ENCODE measurements around the gene ASTN2. TPM values are rescaled to one million over a fixed set of nuclear protein-coding genes. Genes with fewer than 3 reads are reported as not detected.

The ASTN2 gene
- total RNA-seq, 1 donor: 3.1 TPM

DNA sequence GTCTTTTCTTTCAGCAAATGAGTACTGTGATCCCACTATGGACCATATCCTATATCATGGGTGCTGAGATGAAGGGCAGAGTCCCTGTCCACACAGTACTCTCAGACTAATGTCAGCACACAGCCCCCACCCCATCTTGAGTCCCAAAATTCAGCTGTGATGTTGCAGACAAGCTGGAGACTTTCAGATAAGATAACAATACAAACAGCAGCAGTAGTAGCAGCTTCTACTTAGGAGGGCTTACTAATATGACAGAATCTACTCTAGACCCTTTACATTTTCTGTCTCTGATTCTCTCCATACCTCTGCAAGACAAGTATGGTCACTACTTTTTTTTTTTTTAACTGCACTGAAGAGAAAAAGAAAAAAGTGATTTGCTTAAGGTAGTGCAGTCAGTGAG lies 856.8 kb downstream of the ASTN2 start:
- H3K4me3 ChIP-seq (ENCODE audit: low read length): no peak overlapping the region
- no peaks in the 10 kb centered on the region for H3K9me3 ChIP-seq (ENCODE audit: low read depth, low read length)
- no peaks in the 10 kb centered on the region for H3K4me1 ChIP-seq (ENCODE audit: insufficient read depth, low read length)
- no peaks in the 10 kb centered on the region for H3K27me3 ChIP-seq (ENCODE audit: insufficient read depth, low read length)

DNA sequence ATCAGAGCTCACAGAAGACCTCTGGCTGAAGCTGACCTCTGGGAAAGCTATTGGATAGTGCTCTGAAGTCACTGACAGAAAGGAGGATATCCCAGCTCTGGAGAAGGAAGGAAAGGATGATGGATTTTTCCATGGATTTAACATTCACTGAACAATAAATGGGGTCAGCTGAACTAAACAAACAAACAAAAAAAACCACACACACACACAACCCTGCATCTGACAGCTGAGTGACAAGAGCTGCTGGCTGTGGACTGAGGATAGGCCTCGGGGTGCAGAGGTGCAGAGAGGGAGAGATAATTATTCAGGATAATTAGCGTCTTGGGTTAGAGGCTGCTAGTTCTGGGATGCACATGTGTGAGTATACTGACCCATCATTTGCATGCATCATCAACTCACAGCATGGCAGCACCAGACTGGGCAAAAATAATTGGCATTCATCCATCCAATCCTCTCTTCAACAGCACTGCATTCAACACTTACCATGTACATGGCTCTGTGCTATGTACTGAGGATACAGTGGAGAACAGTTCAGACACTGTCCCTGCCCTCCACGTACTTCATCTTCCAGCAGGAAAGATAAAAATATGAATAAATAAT lies 859.2 kb downstream of the ASTN2 start:
- no peaks in the 10 kb centered on the region for H3K27me3 ChIP-seq (ENCODE audit: insufficient read depth, low read length)
- H3K4me1 ChIP-seq (ENCODE audit: insufficient read depth, low read length): no peaks in the 10 kb centered on the region
- H3K9me3 ChIP-seq (ENCODE audit: low read depth, low read length): no peaks in the 10 kb centered on the region
- no peak overlapping the region for H3K4me3 ChIP-seq (ENCODE audit: low read length)

DNA sequence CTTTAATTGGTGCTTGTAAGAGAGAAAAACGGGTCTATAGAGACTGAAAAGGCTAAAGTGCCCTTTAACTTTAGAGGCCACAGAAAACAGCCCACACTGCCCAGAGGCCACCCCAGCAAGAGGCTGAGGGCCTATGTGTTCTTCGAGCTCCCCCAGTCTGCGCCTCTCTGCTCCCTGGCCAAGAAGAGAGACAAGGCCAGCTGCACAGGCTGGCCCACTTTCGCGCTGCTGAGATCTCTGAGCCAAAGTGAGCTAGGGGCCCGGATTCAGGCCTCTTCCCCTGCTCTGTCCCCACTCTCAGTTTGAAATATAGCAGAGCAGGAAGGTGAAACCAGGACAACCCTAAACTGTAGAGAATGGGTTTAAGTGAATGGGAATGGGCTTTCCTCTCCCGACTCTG lies 859.7 kb downstream of the ASTN2 start:
- H3K27me3 ChIP-seq (ENCODE audit: insufficient read depth, low read length): no peaks in the 10 kb centered on the region
- no peaks in the 10 kb centered on the region for H3K4me1 ChIP-seq (ENCODE audit: insufficient read depth, low read length)
- H3K9me3 ChIP-seq (ENCODE audit: low read depth, low read length): no peaks in the 10 kb centered on the region
- H3K4me3 ChIP-seq (ENCODE audit: low read length): no peak overlapping the region

DNA sequence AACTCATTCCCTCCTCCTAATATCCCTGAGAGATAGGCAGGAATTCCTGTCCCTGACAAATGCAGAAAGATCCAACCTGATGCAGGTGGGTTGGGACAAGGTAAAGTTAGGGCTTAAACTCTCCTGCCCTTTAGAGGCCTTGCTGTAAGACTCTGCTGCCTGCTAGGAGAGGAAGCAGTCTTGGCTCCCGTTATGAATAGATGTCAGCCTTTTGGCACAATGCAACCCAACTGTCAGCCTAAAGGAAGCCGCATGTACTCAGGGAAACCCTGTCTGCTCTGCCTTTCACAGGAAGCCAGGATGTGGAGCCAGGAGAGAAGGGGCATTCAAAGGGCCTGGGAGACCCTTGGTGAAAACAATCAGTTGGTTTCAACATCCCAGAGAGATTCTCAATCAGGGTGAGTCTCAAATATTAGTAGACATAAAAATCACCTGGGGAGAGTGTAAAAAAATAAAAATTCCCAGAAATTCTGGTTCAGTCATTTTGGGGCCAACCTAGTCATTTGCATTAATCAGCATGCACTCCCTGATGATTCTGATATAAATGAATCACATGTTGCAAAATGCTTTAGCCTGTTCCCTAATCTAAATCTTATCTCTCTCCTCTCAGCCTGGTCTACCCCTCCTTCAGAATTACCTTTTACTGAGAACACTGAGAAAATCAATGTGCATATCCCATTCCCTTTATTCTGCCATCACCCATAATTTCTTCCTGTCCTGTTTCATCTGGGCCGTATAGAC lies 864.0 kb downstream of the ASTN2 start:
- Histone ChIP-seq H3K4me3 (ENCODE audit: low read length) (no peak overlapping the region), H3K9me3 (ENCODE audit: low read depth, low read length) (no peaks in the 10 kb centered on the region), H3K4me1 (ENCODE audit: insufficient read depth, low read length) (peaks cover 20% of the 10 kb centered on the region), H3K27me3 (ENCODE audit: insufficient read depth, low read length) (no peaks in the 10 kb centered on the region)

DNA sequence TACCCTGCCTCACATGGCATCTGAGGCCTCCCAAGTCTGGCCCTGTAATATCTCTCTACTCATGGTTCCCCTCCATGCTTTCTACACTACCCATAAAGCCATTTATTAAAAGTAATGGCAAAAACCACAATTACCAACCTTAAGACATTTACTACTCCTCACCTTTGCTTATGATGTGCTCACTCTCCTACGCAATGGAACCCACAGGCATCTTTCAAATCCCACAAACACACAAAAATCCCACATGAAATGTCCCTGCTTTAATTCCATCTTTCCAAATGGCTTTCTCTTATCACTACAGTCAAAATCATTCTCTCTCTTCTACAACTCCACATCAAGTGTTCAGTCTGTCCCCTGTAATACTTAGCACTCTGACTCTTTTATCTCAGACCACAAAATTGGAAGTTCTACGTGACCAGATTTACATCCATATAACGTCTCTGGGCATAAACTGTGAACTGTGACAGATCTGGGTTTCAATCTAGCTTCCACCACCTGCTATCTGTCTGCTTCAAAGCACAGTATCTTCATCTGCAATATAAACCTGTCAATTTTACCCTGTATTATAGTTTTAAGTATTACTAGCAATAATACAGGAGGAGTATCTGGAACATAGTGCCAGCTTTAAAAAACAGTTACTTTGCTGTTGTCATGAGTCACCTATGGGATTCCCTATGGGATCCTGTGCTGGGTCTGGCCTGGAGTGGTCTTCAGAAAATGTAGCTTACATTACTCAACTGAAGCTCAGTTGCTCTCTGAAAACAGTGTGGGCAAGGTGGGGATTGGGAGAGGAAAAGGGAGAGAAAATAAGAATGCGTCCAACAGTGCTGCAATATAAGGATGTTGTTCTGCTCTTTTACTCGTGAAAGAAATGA lies 864.8 kb downstream of the ASTN2 start:
- no peak overlapping the region for H3K4me3 ChIP-seq (ENCODE audit: low read length)
- no peaks in the 10 kb centered on the region for H3K9me3 ChIP-seq (ENCODE audit: low read depth, low read length)
- peaks cover 27% of the 10 kb centered on the region for H3K4me1 ChIP-seq (ENCODE audit: insufficient read depth, low read length)
- no peaks in the 10 kb centered on the region for H3K27me3 ChIP-seq (ENCODE audit: insufficient read depth, low read length)

DNA sequence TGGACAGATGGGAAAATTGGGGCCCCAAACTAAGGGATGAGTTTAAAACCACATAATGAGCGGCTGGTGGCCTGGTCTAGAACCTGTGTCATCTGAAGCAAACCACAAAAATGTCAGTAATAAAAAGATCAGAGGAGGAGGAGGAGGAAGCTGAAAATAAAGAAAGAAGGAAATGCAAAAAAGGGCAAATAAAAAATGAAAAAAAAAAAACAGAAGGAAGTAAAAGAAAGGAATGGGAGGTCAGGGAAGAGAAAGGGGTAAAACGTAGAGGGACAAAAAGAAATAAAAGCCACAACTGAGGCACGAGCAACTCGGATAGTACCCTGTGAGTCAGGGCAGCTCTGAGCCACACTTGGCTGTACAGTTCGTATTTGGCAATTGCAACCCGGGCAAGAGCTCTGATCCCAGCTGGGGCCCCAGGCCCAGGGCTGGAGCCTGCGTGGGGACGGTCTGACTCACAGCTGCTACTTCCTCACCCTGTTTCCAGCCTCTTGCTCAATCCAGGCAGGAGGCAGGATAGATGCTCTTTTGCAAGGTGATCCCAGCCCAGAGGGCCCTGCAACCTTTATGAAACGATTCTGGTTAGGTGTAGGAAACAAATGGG lies 865.7 kb downstream of the ASTN2 start:
- Histone ChIP-seq H3K4me1 (ENCODE audit: insufficient read depth, low read length) (peaks cover 32% of the 10 kb centered on the region), H3K27me3 (ENCODE audit: insufficient read depth, low read length) (no peaks in the 10 kb centered on the region), H3K4me3 (ENCODE audit: low read length) (no peak overlapping the region), H3K9me3 (ENCODE audit: low read depth, low read length) (no peaks in the 10 kb centered on the region)

DNA sequence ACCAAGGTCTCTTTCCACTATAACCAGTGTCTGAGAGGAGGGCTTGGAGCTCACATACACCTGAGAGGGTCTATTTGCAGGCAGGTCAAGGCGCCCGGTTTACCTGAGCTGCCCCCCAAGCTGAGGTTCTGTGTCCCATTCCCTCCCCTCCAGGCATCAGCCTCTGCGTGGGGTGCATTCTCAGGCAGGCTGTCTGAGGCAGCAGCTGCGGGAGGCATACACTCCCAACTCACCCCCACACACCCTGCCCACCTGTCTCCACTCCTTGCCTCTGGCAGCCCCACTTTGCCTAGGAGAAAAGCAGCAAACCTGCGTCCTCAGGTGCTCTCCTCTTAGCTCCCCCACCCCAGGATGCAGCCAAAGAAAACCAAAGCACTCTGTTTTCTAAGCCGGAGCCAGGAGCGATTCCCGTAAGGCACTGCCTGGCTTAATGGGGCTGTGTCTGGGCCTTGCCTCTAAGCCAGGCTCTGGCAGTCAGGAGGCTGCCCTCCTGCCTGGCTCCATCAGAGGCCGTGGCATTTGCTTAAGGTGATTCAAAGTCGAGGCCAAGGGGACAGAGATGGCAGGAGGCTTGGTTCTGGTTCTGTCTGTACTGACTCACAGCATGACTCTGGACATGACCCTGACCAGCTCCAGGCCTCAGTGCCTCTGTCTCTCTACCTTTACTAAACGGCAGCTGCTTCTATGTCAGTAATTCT lies 867.0 kb downstream of the ASTN2 start:
- peaks cover 32% of the 10 kb centered on the region for H3K4me1 ChIP-seq (ENCODE audit: insufficient read depth, low read length)
- no peaks in the 10 kb centered on the region for H3K27me3 ChIP-seq (ENCODE audit: insufficient read depth, low read length)
- H3K9me3 ChIP-seq (ENCODE audit: low read depth, low read length): no peaks in the 10 kb centered on the region
- no peak overlapping the region for H3K4me3 ChIP-seq (ENCODE audit: low read length)

DNA sequence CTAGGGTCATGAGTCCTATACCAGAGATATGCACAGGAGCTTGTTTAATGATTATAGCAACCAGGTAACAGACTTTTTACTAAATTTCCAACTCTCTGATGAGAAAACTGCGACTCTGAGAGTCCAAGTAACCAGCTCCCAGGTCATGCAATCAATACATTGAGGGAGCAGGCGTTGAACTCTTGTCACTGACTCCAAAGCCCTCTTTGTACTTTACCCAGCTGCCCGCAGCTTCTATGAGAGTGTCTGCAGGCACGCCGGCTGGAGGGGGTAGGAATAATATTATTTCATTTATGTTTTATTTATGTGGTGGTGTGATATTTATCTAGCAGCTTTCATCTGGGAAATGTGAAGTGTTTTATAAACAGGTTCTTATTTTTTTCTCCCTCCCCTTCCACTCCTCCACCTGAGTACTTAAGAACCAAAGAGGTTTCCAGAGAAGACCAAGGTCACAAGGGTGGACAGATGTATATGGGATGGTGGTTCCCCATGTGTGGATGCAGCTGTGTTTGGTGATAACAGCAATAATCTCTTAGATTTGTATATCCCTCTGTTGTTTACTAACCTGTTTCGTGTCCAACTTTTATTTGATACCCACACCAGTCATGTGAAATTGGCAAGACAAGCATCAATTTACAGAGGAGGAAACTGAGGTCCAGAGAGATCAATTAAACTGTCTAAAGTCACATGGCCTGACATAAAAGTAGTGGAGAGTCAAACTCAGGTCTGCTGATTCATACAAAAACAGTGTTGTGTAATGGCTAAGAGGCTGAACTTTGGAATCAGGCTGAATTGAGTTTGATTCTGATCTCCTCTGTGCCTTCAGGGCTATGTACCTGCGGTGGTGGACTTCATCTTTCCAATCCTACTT lies 867.9 kb downstream of the ASTN2 start:
- no peaks in the 10 kb centered on the region for H3K9me3 ChIP-seq (ENCODE audit: low read depth, low read length)
- no peaks in the 10 kb centered on the region for H3K27me3 ChIP-seq (ENCODE audit: insufficient read depth, low read length)
- no peak overlapping the region for H3K4me3 ChIP-seq (ENCODE audit: low read length)
- peaks cover 32% of the 10 kb centered on the region for H3K4me1 ChIP-seq (ENCODE audit: insufficient read depth, low read length)

DNA sequence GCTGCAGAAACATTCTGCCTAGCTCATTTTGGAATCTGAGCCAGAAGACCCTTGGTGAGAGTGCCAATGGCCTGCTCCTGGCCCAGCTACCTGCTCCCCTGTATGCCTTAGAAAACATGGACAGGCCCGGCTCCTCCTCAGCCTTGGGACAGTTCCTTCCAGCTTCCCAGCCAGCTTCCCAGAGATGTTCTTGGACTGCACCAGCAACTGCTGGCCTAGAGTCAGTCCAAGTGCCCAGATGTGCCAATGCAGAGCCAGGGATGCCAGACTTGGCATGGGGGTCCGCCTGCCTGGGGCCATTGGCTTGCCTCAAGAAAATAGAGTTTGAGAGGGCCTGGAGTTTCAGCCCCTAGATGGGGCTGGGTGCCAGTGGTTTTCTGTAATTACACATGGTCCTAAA lies 870.0 kb downstream of the ASTN2 start:
- peaks cover 32% of the 10 kb centered on the region for H3K4me1 ChIP-seq (ENCODE audit: insufficient read depth, low read length)
- H3K9me3 ChIP-seq (ENCODE audit: low read depth, low read length): no peaks in the 10 kb centered on the region

DNA sequence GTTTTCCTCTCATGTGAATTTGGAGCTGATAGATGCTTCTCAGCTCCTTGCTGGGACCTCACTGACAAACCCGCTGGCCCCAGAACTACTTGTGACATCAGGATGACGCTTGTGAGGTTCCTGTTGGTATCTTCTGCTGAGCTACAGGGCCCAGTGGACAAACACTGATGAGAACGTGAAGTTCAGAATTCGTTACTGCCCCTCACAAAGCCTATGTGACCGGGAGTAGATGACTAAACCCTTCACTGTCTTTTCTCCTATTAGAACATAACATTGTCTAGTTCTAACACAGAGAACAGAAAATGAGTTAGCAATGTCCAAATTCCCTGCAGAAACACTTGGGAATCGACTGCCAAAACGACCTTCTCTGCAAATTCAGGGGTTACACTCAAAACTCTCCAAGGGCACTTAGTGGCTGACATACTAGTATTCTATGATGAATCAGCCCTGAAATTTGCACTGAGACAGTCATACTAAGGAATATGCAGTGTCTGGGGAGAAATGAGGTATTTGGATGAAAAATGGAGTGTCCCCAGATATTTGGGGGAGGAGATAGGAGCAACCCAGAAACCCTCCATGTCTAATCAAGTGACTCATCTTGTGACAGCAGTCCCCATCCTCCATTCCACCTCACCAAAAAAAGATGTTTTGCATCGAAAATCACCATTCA lies 871.0 kb downstream of the ASTN2 start:
- Histone ChIP-seq H3K4me3 (ENCODE audit: low read length) (no peak overlapping the region), H3K4me1 (ENCODE audit: insufficient read depth, low read length) (peaks cover 23% of the 10 kb centered on the region), H3K9me3 (ENCODE audit: low read depth, low read length) (no peaks in the 10 kb centered on the region), H3K27me3 (ENCODE audit: insufficient read depth, low read length) (no peaks in the 10 kb centered on the region)

More for the DNA sequence above, 870.0 kb downstream of the ASTN2 start:
- Histone ChIP-seq H3K4me3 (ENCODE audit: low read length) (no peak overlapping the region), H3K27me3 (ENCODE audit: insufficient read depth, low read length) (no peaks in the 10 kb centered on the region)

DNA sequence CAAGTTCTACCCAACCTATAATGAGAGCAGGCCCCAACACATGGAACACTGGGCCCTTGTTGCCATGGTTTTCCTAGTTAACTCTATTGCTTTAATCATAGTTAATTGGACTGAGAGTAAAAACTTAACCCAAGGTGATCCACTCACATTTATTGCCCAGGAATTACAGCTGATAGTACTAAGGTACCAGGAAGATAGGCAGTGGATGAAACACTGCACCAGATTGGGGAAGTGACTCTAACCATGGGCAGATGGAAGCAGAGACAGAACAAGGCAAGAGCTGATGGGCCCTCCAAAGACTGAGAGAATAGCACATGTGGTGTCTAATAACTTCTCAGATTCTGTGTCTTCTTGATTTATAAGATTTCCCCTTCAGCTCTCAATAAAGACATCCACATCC lies 873.5 kb downstream of the ASTN2 start:
- H3K4me1 ChIP-seq (ENCODE audit: insufficient read depth, low read length): peaks cover 12% of the 10 kb centered on the region

DNA sequence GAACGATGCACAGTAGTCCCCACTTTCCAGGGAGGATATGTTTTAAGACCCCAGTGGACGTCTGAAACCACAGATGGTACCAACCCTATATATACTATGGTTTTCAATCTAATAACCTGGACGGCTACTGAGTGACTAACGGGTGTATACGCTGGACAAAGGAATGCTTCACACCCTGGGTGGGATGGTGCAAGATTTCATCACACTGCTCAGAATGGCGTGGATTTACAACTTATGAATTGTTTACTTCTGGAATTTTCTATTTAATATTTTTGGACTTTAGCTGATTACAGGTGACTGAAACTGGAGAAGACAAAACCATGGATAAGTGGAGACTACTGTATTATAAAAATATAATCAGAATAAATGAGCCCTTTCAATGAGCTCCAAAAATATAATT lies 875.3 kb downstream of the ASTN2 start:
- Histone ChIP-seq H3K4me1 (ENCODE audit: insufficient read depth, low read length) (no peaks in the 10 kb centered on the region), H3K27me3 (ENCODE audit: insufficient read depth, low read length) (no peaks in the 10 kb centered on the region), H3K9me3 (ENCODE audit: low read depth, low read length) (no peaks in the 10 kb centered on the region), H3K4me3 (ENCODE audit: low read length) (no peak overlapping the region)

More for the DNA sequence above, 873.5 kb downstream of the ASTN2 start:
- no peaks in the 10 kb centered on the region for H3K9me3 ChIP-seq (ENCODE audit: low read depth, low read length)
- no peaks in the 10 kb centered on the region for H3K27me3 ChIP-seq (ENCODE audit: insufficient read depth, low read length)
- no peak overlapping the region for H3K4me3 ChIP-seq (ENCODE audit: low read length)

DNA sequence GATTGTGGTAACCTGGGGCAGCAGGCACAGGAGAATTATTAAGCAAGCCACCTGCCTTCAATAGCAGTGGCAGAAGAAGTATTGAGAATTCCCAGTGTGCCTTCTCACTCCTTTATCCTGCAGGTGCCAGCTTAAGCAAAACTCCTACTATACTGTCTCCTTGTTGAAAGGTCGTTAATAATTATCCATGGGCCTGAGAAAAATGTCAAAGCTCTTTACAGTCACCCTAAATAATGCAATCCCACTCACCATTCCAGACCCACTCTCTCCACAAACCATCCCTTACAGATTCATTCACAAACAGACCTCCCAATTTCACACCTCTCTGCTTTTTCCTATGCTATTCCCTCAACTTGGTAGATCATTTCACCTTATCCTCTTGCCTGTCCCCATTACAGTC lies 889.2 kb downstream of the ASTN2 start:
- H3K4me3 ChIP-seq (ENCODE audit: low read length): no peak overlapping the region
- H3K27me3 ChIP-seq (ENCODE audit: insufficient read depth, low read length): no peaks in the 10 kb centered on the region
- H3K9me3 ChIP-seq (ENCODE audit: low read depth, low read length): no peaks in the 10 kb centered on the region
- no peaks in the 10 kb centered on the region for H3K4me1 ChIP-seq (ENCODE audit: insufficient read depth, low read length)

Measured in mononuclear cell (primary cell).